GM18951 (cell line): ENCODE data around the gene GNB3.
"Not testable (repeated sequence)": the region's sequence is repeated elsewhere in the genome, so short reads cannot be mapped to it uniquely, and the experiment has no call there.

Experiments used
- POLR2A ChIP-seq: IDR thresholded peaks from 4 replicates; pipeline ENCODE4 v1.6.1; 2011; ENCODE audit warnings: mild to moderate bottlenecking; ENCODE audit not compliant: insufficient read length, insufficient read depth; ENCODE audit errors: extremely low read depth
- in situ Hi-C: fragments of 300-500 bp; cut with MboI; formaldehyde crosslinking; loops from one replicate; pipeline ENCODE4 v1.12.0; 2022; ENCODE audit warnings: low sequenced_read_pairs, mixed read lengths, inconsistent platforms; ENCODE audit not compliant: unreplicated experiment

Gene GNB3

DNA sequence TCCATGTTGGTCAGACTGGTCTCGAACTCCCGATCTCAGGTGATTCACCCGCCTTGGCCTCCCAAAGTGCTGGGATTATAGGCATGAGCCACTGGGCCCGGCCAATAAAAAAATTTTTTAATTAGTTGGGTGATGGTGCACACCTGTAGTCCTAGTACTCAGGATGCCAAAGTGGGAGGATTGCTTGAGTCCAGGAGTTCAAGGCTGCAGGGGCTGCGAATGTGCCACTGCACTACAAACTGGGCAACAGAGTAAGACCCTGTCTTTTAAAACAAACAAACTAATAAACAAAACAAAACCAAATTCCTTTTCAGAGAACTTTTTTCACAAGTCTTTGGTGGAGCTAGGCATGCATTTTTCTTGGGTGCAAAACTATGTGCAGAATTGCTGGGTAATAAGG, 42.5 kb downstream of the GNB3 start:
- TF ChIP-seq POLR2A: no peak
- in situ Hi-C loops: no loop called here

GRCh38 chr12:6883683-6884082, 43.0 kb downstream of the GNB3 start:
- TF ChIP-seq POLR2A: no peak
- in situ Hi-C loops: no loop called here

DNA sequence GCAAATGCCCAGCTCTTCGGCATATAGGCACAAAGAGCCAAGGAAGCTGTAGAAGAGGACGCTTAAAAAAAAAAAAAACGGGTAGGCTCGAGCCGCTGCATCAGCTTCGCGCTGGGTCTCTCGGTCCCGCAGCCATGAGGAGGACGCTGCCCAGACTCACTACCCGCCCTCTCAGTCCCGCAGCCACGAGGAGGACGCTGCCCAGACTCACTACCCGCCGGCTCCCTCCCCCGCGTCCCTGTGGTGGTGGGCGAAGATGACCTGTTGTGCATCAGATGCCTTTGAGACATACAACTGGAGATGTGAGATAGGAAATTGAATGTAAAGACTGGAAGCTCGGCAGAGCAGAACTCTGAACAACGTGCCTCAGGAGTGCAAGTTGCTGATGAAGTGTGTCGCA, 43.8 kb downstream of the GNB3 start:
- in situ Hi-C loops: no loop called here

GRCh38 chr12:6886206-6886999, 45.7 kb downstream of the GNB3 start:
- in situ Hi-C loops: not testable (repeated sequence)

More for the DNA sequence above, 43.8 kb downstream of the GNB3 start:
- no peak for TF ChIP-seq POLR2A

DNA sequence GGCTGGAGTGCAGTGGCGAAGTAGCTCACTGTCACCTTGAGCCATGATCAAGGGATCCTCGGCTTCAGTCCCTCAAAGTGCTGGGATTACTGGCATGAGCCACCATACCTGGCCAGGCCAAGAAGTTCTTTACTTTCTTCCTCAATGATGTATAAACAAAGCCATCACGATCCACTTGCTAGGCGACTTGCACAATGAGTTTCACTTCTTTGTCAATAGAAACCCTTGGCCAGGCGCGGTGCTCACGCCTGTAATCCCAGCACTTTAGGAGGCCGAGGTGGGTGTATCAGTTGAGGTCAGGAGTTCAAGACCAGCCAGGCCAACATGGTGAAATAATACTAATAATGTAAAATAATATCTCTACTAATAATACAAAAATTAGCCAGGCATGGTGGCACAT, 46.7 kb downstream of the GNB3 start:
- in situ Hi-C loops: no loop called here
- no peak for TF ChIP-seq POLR2A

GRCh38 chr12:6888360-6888759, 47.6 kb downstream of the GNB3 start:
- no peak for TF ChIP-seq POLR2A
- in situ Hi-C loops: no loop called here

DNA sequence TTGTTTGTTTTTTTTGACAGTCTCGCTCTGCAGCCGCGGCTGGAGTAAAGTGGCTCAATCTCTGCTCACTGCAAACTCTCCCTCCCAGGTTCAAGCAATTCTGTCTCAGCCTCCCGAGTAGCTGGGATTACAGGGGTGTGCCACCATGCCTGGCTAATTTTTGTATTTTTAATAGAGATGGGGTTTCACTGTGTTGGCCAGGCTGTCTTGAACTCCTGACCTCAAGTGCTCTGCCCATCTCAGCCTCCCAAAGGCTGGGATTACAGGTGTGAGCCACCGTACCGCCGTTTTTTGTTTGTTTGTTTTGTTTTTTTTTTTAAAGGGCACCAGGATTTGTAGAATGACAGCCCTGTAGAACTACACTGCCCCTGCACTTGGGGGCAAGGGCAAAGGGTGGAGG, 48.1 kb downstream of the GNB3 start:
- in situ Hi-C loops: not testable (repeated sequence)

DNA sequence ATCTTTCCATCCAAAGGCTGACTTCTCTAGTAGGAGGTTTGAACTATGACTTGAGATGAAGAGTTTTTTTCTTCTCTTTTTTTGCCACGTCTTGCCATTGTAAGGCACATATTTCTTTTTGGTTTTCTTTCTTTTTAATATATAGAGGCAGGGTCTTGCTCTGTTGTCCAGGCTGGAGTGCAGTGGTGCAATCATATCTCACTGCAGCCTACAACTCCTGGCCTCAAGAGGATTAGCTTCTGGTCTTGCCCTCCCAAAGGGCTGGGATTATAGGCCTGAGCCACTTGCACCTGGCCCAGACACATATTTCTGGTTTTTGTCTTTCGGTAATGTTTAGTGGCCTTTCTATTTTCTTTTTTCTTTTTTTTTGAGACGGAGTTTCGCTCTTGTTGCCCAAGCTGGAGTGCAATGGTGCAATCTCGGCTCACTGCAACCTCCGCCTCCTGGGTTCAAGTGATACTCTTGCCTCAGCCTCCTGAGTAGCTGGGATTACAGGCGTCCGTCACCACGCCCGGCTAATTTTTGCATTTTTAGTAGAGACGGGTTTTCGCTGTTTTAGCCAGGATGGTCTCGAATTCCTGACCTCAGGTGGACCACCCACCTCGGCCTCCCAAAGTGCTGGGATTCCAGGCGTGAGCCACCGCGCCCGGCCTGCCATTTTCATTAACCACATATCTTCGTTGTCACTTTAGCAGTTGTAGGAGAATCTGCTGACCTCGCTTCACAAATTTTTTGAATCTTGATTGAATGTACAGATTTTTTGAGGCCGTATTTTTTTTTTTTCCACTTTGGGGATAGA, 49.2 kb downstream of the GNB3 start:
- in situ Hi-C loops: not testable (repeated sequence)

- in situ Hi-C loops: no loop called here
- TF ChIP-seq POLR2A: peak; percentile 71
Observed at GRCh38 chr12:6890789-6891645, 50.3 kb downstream of the GNB3 start.

GRCh38 chr12:6891646-6892001, 50.9 kb downstream of the GNB3 start:
- no peak for TF ChIP-seq POLR2A
- in situ Hi-C loops: no loop called here

DNA sequence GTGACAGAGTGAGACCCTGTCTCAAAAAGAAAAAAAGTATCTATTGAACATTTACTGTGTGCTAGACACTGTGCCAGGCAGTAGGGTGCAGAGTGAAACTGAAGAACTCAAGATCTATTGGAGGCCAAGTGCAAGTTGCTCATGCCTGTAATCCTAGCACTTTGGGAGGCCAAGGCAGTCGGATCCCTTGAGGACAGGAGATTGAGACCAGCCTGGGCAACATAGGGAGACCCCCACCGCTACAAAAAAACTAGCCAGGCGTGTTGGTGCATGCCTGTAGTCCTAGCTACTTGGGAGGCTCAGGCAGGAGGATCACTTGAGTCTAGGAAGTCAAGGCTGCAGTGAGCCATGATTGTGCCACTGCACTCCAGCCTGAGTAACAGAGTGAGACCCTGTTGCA, 52.0 kb downstream of the GNB3 start:
- in situ Hi-C loops: not testable (repeated sequence)

GRCh38 chr12:6894321-6894720, 53.6 kb downstream of the GNB3 start:
- in situ Hi-C loops: no loop called here
- TF ChIP-seq POLR2A: no peak
